Measurements from ENCODE around the gene ETV2.

DNA sequence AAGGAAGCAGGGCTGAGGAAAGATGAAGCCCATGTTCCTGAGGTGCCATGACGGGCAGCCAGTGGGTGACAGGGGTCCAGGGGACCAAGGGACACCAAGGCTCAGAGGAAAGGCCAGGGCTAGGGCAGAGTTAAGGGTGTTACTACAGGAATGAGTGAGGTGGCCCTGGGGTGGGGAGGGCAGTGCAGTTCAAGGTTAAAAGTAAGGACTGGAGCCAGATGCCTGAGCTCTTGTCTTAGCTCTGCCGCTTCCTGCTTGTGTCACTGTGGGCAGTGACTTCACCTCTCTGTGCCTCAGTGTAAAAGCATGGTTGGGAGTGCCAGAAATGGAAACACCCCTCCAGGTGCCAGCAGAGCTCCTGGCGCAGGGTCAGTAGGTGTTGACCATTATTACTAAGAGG lies 4.9 kb upstream of the ETV2 start:
- TF ChIP-seq, protein P1, sequence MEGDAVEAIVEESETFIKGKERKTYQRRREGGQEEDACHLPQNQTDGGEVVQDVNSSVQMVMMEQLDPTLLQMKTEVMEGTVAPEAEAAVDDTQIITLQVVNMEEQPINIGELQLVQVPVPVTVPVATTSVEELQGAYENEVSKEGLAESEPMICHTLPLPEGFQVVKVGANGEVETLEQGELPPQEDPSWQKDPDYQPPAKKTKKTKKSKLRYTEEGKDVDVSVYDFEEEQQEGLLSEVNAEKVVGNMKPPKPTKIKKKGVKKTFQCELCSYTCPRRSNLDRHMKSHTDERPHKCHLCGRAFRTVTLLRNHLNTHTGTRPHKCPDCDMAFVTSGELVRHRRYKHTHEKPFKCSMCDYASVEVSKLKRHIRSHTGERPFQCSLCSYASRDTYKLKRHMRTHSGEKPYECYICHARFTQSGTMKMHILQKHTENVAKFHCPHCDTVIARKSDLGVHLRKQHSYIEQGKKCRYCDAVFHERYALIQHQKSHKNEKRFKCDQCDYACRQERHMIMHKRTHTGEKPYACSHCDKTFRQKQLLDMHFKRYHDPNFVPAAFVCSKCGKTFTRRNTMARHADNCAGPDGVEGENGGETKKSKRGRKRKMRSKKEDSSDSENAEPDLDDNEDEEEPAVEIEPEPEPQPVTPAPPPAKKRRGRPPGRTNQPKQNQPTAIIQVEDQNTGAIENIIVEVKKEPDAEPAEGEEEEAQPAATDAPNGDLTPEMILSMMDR (IDR thresholded peaks at IDR 0.05 in 4 of 5, conservative IDR thresholded peaks at IDR 0.05 in 1 of 5) = no peak
- TF ChIP-seq POLR2A (IDR thresholded peaks at IDR 0.05) = no peak
